GM18498 (cell line): ENCODE data around the gene C1QTNF7.

Experiments
- ATAC-seq: cut with Tn5 transposase; IDR thresholded peaks from one replicate; pipeline ENCODE4 v1.9.1; 2021; ENCODE audit warnings: mild to moderate bottlenecking, moderate library complexity; ENCODE audit not compliant: unreplicated experiment

C1QTNF7 gene

DNA sequence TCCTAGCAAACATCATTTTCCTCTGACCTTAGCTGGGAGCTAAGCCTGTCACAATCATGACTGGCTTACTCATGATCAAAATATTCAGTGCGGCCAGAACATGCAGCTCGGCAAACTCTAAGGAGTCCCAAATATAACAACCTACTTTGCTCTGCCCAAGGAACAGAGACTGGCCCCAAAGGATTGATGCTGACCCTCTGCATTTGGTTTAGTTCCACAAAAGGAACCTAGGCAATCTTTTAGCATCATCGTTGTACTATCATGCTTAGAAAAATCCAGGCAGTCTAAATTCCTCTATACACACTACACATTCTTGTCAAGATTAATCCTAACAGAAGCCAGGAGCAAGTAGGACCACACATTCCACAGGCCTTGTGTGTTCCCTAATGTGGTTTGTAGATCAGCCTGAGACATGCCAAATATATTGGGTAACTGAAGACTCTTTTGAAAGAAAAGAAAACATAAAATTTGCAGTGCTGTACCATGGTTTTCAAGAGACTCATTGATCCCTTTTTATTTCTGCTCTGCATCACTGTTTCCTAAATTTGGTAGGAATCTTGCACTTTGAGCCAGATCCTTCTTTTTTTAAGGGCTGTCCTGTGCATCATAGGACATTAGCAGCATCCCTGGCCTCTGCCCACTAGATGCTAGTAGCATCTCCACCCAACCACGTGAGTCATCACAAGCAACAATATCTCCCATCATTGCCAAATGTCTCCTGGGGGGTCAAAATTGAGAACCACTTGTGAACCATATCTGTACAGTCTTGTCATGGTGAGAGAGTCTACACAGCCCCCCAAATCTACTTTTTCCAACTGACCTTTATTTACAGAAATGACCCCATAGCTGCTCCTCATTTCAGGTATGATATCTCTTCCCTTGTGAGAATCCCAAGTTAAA, 24.3 kb downstream of the C1QTNF7 start:
- no peak for ATAC-seq

DNA sequence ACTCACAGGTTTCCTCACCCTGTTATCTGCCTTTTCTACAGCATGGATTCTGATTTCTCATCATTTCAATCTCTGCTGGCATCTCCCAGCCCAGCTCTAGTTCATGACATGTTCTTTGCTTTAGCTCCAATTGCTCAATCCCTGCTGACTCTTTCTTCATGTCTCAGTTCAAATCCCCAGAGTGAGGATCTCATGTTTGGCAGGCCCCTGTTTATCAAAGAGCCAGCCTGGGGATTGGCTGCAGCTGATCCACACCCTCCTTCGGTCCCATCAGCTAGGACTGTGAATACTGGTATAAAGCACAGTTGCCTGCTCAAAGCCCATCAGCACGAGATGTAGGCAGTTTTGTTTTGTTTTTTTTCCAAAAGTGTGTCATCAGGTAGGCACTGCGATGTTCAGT, 27.5 kb downstream of the C1QTNF7 start:
- no peak for ATAC-seq

DNA sequence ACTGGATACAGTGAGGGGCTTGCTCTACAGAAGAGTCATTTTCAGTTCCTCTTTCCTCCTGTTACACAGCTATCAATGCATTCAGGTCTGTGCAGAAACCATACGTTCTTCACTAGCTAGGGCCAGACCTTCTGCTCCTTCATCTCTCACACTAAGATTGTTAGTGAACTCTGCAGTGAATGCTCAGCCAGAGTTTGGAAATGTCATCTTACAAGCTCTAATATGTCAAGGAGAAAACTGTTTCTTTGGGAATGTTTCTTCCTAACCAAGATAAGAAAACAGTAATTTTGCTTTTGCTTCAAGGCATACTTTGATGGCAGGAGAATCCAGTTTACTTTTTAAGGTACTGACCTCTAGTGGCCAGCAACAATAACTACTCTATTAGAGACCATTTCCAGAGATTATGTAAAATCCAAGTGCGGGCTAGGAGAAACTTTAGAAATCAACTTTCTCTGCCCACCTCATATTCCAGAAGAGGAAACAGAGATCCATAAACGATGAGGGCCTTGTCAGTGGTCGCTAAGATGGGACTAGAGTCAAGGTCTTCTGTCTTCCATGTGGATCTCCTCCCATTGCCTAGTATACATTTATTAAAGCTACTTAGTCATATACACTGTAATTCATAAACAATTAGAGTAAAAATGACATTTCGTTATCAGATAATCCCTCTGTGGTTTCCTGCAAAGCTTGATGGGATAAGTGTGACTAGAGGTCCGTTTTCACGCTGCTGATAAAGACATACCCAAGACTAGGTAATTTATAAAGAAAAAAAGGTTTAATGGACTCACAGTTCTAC, 29.8 kb downstream of the C1QTNF7 start:
- peak; percentile 99 for ATAC-seq

DNA sequence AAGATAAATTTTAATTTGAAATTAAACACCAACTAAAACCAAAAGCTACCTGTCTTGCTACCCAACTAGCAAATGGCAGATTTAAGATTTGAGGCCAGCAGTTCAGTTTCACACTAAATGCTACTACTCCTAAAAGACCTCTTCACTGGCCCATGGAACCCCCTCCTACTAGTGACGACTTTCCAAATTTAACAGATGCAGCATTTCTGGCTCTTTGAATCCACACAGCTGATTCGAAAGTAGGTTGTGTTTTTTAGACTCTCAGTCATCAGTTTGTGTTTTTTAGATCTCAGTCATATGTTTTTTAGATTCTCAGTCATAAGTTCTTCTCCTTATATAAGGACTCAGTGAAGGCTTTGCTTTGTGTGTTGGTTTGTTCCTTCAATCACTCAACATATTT, 30.8 kb downstream of the C1QTNF7 start:
- no peak for ATAC-seq

DNA sequence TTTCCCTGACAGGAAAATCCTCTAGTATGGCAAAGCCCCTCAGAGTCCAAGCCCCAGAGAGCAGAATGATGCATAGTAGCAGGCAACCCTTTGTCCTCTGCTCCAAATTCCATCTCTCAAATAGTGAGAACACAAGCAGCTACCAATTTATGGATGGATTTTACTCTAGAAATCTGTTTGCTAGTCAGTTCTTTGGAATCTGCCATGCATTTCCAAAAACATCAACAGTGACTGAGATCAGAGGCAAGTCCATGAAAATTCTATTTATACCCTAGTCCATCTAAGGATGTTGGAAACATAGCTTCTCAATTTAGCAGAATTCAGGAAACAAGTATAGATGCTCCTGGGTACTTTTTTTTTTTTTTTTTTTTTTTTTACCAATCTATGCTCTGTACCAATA, 31.9 kb downstream of the C1QTNF7 start:
- ATAC-seq = no peak

DNA sequence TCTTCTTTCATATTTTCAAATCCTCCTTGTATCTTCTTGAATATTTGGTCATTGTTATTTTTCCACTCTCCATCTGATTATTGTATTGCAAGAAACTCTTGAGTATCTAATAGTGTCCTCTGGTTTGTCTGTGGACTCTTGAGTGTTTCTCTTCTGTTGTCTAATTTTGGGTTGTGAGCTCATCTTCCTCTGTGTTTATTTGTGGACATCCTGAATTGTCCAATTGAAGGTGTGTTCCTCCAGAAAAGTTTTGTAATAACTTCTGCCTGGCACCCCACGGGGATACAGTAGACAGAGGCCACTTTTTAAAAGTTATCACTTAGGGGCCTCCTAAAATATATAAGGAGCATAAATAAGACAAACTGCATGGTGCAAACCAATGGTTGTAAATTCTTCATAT, 38.8 kb downstream of the C1QTNF7 start:
- ATAC-seq = no peak

DNA sequence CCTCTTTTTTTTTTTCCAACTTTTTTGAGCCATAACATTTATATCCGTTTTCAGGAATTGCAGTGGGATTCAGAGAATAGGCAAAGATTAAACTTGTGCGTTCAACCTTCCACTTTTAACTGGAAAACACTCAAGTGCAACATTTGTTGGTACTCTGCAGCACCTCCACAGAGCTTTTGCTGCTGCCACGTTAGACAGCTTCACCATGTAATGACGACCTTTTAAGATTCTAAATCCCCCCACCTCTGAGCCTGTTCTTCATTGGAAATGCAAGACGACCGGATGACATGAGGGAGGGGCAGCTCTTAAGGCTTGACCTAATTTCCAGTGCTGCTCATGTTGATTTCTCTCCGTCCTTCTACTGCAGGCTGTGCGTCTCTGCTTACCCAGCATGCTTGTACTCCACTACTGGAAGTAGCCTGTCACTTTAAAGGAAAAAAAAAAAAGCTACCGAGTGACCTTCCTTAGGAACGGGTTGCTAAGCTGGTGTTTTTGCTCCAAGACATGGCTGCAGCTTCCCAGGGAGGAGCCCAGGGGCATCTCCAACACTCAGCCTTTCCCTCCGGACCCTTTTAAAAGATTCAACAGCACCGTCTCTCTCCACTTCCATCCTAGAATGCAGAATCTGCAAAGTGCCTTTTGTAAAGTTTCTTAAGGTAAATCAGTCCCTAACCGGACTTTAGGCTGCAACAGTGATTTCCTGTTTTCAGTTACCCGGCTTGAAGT, 41.7 kb downstream of the C1QTNF7 start, which contains the start of gene CC2D2A:
CC2D2A (plus strand) TSS at position 481 of the 726 bp plus-strand sequence. CDS start 6,051 bp downstream, outside the sequence.
- no peak for ATAC-seq

DNA sequence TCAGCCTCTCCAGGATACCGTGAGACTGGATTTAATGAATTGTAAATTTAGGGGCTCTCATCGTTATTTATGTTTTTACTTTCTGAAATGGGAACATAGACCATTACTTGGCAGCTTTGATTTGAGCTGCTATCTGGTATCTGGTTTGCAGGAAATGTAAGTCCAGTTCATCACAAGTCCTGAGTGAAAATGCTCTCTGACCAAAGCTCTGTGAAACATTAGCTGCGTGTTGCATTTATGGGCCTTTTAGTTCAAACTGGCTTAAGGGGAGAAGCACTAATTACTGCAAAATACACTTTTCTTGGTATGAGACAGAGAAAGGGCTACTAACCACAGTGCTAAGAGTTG, 42.3 kb downstream of the C1QTNF7 start:
- ATAC-seq = no peak

DNA sequence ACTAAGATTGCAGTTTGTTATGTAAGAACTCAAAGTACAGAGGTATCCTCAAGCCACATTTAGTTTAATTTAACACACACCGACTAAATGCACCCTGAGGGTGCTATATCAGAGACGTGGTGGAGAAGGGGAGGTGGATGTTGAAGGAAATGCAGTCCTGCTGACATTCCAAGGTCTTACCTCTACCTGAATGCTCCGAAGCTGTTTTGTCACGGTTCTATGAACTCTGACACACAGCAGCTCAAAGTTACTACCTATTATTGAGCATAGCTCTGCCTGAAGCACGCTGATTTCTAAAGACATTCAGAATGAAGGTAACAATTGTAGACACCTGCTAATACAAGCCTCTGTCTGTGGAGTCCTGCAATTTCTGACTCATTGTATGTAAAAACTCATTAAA, 48.6 kb downstream of the C1QTNF7 start:
- ATAC-seq = no peak

DNA sequence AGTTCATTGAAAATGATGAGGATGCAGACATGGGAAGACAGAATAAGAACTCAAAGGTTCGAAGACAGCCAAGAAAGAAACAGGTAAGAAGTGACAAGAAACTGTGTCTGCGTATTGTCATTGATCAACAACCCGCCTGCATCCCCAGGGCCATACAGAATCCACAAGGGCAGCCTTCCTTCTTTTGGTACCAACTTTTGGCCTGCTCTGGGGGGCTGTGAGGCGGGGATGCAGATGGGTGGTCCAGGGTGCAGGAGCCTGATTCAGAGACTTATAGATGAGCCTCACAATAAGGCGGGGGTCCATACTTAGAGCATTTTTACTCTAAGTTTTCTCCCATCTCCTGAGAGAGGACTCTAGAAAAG, 50.9 kb downstream of the C1QTNF7 start:
- ATAC-seq = no peak

DNA sequence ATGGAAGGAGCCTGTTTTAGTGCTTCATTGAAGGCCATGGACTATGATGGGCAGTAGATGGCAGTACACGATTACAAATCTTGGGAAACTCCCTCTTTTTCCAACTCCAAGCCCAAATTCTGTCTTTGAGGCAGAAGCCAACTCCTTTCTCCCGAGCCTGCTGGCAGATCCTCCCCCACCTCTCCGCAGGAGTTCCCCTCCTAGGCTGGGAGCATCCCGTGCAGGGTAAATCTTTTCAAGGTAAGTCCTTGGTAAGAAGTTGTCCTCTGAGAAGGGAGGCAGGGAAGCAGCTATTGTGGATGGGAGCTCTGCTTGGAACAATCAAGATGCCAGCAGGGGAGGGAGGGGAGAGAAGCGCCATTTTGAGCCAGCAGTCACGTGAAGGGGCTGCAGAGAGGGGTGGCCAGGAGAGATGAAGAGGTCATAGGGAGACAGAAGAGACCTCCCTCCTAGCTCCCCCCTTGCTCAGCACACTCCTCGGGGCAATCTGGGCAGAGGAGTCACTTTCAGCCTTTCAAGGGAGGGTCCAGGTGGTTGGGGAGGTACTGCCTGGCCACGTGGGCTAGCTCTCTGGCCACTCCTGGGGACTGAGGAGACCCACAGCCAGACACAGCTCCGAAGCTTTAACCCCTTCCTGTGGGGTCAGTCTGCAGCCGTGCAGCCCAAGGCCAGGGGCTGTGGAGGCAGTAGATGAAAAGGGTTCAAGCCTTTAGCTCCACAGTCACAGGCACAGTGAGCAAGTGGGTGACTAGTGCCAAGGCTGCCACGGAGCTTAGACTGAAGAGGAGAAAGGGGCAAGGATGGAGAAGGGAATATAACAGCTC, 51.5 kb downstream of the C1QTNF7 start:
- ATAC-seq = no peak

DNA sequence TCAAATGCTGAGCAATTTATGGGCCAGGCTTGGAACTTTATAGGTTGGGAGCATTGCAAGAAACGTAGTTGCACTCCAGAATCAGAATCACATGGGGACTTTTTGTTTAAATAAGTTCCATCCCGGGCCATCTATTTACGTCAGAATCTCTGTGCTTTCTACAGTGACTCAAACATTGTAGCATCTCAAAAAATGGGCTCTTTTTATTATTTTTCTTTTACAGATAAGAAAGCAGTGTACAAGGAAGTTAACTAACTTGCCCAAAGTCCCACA, 52.0 kb downstream of the C1QTNF7 start:
- no peak for ATAC-seq

DNA sequence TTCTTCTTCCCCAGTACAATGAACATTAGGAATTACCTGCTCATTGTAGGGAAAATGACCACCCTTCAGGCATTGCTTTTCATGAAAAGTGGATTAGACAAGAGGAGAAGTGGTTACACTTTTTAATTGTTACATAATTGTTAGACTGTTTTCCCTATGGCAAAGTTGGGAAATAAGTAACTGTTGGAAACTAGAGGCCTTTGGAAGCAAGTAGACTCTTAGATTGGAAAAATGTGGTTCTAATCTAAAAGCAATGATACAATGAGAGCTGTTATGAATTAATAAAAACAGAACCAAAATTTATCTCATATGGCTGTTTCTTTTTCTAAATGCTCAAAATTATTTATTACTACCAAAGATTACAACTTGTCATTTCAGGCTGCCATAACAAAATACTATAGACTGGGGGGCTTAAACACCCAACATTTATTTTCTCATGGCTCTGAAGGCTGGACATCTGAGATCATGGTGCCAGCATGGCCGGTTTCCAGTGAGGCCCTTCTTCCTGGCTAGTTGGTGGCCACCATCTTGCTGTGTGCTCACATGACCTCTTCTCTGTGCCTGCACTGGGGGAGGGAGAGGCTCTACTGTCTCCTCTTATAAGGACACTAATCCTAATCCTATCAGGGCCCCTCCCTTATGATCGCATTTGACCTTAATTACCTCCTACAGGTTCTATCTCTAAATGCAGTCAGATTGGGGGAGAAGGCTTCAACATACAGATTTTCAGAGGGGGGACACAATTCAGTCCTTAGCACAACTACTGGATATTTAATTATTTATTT, 54.3 kb downstream of the C1QTNF7 start:
- ATAC-seq = no peak

DNA sequence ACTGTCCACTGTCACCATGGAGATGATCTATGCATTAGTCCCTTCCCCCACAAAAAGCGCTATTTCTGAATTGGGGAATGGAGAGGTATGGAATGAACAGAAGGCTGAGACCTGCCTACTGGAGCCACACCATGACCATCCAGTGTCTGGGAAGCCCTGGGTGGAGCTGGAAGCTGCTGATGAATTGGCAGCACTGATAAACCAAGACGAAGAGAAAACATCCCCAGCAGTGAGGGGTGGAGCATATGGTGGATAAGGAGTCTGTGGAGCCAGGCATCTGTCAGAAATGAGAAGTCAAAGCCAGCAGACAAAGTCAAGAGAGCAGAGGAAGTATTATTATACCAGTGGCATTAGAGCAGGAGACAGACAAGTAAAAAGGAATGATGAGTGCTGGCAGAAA, 55.0 kb downstream of the C1QTNF7 start:
- ATAC-seq = no peak

DNA sequence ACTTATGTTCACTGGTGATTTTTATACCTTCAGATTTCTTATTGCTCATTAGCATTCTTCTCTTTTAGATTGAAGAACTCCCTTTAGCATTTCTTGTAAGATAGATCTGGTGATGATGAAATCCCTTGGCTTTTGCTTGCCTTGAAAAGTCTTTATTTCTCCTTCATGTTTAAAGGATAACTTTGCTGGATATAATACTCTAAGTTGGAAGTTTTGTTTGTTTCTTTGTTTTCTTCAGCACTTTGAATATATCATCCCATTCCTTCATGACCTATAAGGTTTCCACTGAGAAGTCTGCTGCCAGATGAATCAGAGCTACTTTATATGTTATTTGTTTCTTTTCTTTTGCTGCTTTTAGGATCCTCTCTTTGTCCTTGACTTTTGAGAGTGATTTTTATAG, 60.3 kb downstream of the C1QTNF7 start:
- no peak for ATAC-seq

DNA sequence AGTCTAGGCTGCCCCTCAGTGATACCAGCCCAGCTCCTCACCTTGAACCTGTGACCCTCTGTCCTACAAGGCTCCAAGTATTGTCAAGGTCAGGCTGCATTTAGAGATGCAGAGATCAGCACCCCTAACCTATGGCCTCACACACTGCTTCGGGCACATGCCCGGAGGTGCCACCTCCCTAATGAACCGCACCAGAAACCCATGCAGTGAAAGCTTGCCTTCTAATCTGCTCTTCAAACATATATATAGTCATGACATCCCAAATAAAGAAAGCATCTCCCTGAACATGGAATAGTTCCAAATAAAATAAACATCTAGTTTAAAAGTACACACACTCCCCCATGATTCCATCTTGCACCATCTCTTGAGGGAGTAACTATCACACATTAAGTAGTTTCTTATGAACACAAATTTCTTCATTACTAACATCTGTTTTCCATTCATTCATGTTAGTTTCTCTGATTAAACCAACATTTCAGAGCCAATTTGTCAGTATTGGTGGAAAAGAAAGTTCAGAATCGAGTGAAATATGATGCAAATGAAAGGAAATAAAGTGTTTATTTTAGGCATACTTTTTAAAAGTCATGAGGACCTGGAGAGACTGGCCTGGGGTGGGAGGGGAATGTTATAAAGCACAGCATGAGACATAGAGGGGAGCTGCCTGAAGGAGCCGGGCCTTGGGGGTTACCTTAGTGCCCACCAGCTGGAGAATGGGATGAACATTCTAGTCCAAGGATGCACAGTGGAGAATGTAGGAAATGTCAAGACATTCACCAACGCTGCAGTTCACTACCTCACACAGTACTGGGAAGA, 61.0 kb downstream of the C1QTNF7 start:
- no peak for ATAC-seq

DNA sequence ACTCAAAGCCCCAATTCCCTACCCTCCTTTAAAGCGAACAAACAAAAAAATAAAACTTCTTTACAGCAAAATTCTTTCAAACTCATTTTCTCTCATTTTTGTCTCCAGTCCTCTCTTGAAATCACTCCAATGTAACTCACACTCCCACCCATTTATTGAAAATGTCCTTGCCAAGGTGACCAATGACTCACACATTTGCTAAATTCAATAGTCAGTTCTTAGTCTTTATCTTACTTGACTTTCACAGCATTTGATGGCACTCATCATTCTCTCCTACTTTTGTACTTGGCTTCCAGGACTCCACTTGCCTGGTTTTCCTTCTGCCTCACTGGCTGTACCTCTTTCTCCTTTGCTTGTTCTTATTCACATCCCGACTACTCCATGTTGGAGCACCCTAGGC, 61.7 kb downstream of the C1QTNF7 start:
- no peak for ATAC-seq

DNA sequence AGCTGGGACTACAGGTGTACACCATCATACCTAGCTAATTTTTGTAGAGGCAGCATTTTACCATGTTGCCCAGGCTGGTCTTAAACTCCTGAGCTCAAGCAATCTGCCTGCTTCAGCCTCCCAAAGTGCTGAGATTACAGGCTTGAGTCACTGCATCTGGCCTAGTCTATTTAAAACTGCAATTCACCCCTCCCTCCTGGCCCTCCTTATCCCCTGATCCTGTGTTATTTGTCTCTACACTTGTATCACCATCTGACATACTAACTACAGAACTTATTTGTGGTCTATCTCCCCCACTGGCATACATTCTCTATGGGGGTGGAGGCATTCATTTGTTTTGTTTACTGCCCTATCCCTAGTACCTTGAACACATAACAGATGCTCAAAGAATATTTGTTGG, 65.6 kb downstream of the C1QTNF7 start:
- no peak for ATAC-seq

DNA sequence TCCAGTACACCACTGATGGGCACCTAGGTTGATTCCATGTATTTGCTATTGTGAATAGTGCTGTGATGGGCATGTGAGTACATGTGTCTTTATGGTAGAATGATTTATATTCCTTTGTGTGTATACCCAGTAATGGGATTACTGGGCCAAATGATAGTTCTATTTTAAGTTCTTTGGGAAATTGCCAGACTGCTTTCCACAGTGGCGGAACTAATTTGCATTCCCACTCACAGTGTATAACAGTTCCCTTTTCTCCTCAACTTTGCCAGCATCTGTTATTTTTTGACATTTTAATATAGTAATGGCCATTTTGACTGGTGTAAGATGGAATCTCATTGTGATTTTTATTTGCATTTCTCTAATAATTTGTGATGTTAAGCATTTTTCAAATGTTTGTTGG, 67.8 kb downstream of the C1QTNF7 start:
- ATAC-seq = no peak
